IMR-90 (cell line): ENCODE results near the gene NAT14.

Source experiments
- BHLHE40 ChIP-seq: fragments of 150-350 bp; IDR thresholded peaks from 2 replicates; pipeline ENCODE4 v1.6.1; 2016; ENCODE audit warnings: mild to moderate bottlenecking, low read depth, low read length
- CEBPB ChIP-seq: IDR thresholded peaks from 2 replicates; pipeline ENCODE4 v1.6.1; 2012; ENCODE audit warnings: low read depth, low read length, improper control_type of control experiment
- CHD1 ChIP-seq: IDR thresholded peaks from 2 replicates; pipeline ENCODE4 v1.6.1; 2012; ENCODE audit warnings: low read depth, low read length, improper control_type of control experiment
- CTCF ChIP-seq: conservative IDR thresholded peaks from 2 replicates; pipeline ENCODE4 v1.5.1; 2012; ENCODE audit warnings: mild to moderate bottlenecking, low read depth, low read length, improper control_type of control experiment
- FOS ChIP-seq: fragments of 150-350 bp; IDR thresholded peaks from 2 replicates; pipeline ENCODE4 v1.6.1; 2016; ENCODE audit warnings: low read depth, low read length
- MAFK ChIP-seq: IDR thresholded peaks from 2 replicates; pipeline ENCODE4 v1.6.1; 2012; ENCODE audit warnings: low read depth, low read length, improper control_type of control experiment
- MAZ ChIP-seq: IDR thresholded peaks from 2 replicates; pipeline ENCODE4 v1.6.1; 2012; ENCODE audit warnings: low read depth, mild to moderate bottlenecking, low read length, improper control_type of control experiment, moderate library complexity, borderline replicate concordance
- MXI1 ChIP-seq: IDR thresholded peaks from 2 replicates; pipeline ENCODE4 v1.6.1; 2012; ENCODE audit warnings: low read depth, mild to moderate bottlenecking, low read length, moderate library complexity, borderline replicate concordance
- POLR2A ChIP-seq: IDR thresholded peaks from 2 replicates; pipeline ENCODE4 v1.6.1; 2012; ENCODE audit warnings: mild to moderate bottlenecking, low read depth, low read length
- RAD21 ChIP-seq: IDR thresholded peaks from 2 replicates; pipeline ENCODE4 v1.6.1; 2012; ENCODE audit warnings: low read length, improper control_type of control experiment
- RFX5 ChIP-seq: IDR thresholded peaks from 2 replicates; pipeline ENCODE4 v1.8.0; 2012; ENCODE audit warnings: low read depth, mild to moderate bottlenecking, low read length, moderate library complexity
- SMC3 ChIP-seq: fragments of 150-350 bp; IDR thresholded peaks from 2 replicates; pipeline ENCODE4 v1.6.1; 2016; ENCODE audit warnings: low read depth, mild to moderate bottlenecking, antibody characterized with exemption, low read length, moderate library complexity

- no peak for TF ChIP-seq RFX5
- no peak for TF ChIP-seq MAFK
- peak; percentile 51; the same call in 1 of the 2 replicates for TF ChIP-seq POLR2A
- no peak for TF ChIP-seq CTCF
- no peak; the same call in 1 of the 2 replicates for TF ChIP-seq FOS
- no peak for TF ChIP-seq SMC3
- no peak for TF ChIP-seq RAD21
- peak; percentile 78; the same call in 1 of the 2 replicates for TF ChIP-seq MAZ
- no peak for TF ChIP-seq MXI1
- 0 out of 2 replicates have a peak, but pooled peaks have one; percentile 17 for TF ChIP-seq BHLHE40
- TF ChIP-seq CHD1, result no peak
- no peak for TF ChIP-seq CEBPB
These were observed 9.3 kb downstream of the NAT14 start for GRCh38 chr19:55494172-55494761.
